ENCODE data around the gene OASL. TPM values are rescaled to one million over a fixed set of nuclear protein-coding genes. Genes with fewer than 3 reads are reported as not detected.

The OASL gene
- total RNA-seq (ENCODE audit: low replicate concordance) = 0.15 and 0.23 TPM in 2 replicates

DNA sequence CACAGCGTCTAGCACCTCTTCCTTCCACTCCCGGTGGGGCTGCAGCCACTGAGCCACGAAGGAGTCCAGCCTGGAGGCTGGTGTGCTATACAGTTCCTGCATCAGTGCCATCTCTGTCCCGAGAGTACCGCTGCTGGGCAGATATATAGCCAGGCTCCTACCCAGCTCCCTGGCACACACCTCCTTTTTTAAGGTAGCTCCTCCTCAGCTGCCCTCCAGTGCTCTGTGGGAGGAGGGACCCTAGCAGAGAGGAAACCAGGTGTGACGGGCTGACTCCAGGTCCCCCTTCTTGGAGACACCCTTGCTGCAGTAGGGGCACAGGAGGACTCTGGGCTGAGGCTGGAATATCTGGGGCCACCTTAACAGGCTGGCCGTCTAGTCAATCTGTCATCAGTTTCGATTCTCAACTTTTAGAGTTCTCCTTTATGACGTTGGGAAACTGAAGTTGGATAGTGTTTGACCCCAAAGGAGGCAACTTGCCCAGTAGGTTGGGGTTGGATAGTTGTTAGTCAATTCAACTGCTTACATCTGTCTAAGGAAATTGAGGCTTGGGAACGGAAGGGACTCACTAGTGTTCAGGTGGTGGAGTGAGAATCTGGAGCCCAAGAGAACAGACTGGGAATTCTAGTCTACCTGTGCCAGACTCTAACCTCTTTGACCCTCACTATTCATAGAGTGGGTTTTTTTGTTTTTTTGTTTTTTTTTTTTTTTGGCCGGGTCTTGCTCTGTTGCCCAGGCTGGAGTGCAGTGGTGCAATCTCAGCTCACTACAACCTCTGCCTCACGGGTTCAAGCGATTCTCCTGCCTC, at the start of gene OASL:
Gene OASL (minus strand): TSS at position 386 of the 808 bp plus-strand sequence. CDS start 275 bp downstream, at position 111.

DNA sequence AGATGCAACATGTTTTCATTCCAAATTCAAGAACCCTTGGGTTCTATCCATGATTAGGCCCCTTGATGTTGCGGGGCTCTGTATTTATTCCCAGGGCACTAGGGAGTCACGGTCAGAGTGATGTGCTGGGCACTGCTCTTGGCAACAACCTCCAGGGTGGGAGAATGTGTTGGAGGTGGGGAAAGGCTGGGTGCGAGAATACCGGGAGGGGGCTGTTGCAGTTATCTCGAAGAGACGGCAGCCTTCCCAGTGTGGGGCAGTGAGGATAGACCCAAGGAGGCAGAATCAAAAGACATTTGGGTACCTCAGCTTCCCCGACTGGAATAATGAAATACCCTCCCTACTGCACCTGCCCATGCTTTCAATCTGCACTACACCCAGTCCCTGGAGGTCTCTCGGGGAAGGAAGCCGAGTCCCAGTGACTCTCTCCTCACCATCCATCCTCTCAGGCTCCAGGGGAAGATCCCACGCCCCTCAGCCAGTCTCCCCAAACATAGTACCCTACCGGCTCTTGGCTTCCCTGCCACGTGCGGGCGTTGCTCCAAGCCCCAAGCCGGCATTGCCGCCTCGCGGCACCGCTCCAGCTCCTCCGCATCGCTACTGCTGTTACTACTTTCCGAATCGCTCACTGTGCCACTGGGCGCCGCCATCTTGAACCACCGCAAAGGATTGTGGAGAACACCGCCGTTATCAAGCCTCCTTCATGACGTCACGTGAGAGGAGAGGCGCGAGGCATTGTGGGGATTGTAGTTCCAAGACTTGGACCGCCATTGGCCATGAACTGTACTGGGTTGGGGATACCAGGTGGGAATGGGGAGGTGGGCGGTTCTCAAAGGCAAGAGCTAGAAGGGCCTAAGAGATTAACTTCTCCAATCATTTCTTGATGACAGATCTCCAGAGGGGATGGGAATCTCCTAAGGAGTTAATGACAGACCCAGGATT, 22.9 kb downstream of the OASL start, which contains the start of gene C12orf43:
Gene C12orf43 (minus strand): TSS at position 663 of the 942 bp plus-strand sequence. CDS start 13 bp downstream, at position 650.

DNA sequence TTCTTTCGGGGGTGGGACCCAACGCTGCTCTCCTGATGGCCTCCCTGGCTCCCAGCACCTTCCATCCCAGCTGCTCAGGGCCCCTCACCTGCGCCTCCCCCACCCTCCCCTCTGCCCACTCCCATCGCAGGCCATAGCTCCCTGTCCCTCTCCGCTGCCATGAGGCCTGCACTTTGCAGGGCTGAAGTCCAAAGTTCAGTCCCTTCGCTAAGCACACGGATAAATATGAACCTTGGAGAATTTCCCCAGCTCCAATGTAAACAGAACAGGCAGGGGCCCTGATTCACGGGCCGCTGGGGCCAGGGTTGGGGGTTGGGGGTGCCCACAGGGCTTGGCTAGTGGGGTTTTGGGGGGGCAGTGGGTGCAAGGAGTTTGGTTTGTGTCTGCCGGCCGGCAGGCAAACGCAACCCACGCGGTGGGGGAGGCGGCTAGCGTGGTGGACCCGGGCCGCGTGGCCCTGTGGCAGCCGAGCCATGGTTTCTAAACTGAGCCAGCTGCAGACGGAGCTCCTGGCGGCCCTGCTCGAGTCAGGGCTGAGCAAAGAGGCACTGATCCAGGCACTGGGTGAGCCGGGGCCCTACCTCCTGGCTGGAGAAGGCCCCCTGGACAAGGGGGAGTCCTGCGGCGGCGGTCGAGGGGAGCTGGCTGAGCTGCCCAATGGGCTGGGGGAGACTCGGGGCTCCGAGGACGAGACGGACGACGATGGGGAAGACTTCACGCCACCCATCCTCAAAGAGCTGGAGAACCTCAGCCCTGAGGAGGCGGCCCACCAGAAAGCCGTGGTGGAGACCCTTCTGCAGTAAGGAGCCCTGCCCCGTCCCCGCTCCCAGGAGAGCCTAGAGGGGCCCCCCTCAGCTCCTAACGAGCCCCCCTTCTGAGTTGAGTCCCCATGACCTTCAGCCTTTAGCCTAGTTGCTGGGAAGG, 60.5 kb downstream of the OASL start, which contains the start of gene HNF1A:
Gene HNF1A (plus strand): TSS at position 248 of the 924 bp plus-strand sequence. CDS start 226 bp downstream, at position 474.

Other genes starting within 250 kb of the OASL start
- gene SPPL3, start 134.9 kb downstream of the OASL start, total RNA-seq (ENCODE audit: low replicate concordance) = 3.8 and 9.0 TPM in 2 replicates
- gene HNF1A, start 60.7 kb downstream of the OASL start, total RNA-seq (ENCODE audit: low replicate concordance) = not detected in 2 replicates
- gene C12orf43, start 22.8 kb downstream of the OASL start, total RNA-seq (ENCODE audit: low replicate concordance) = 8.4 and 13.8 TPM in 2 replicates
- gene P2RX7, start 93.6 kb upstream of the OASL start, total RNA-seq (ENCODE audit: low replicate concordance) = under 0.01 and 5.4 TPM in 2 replicates
- gene P2RX4, start 170.9 kb upstream of the OASL start, total RNA-seq (ENCODE audit: low replicate concordance) = 8.7 and 31.2 TPM in 2 replicates

Data from smooth muscle cell of the coronary artery (primary cell).